ENCODE results near the gene MCTP1.

DNA sequence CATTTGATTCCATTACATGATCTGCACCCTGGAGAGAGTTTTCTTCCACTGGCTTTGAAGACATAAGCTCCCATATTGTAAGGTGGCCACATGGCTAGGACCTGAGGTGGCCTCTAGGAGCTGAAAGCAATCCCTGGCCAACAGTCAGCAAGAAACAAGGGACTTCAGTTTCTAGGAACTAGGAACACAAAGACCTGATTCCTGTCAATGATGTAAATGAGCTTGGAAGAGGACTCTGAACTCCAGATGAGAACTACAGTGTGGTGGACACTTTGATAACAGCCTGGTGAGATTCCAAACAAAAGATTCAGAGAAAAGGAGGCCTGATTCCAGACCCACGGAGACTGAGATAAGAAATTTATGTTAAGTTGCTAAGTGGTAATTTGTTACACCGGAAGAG, 129.0 kb downstream of the MCTP1 start:
- TF ChIP-seq EZH2 (IDR thresholded peaks at IDR 0.05) (no peak), EZH2phosphoT487 (IDR thresholded peaks at IDR 0.05) (no peak)
- TF ChIP-seq, protein P1, sequence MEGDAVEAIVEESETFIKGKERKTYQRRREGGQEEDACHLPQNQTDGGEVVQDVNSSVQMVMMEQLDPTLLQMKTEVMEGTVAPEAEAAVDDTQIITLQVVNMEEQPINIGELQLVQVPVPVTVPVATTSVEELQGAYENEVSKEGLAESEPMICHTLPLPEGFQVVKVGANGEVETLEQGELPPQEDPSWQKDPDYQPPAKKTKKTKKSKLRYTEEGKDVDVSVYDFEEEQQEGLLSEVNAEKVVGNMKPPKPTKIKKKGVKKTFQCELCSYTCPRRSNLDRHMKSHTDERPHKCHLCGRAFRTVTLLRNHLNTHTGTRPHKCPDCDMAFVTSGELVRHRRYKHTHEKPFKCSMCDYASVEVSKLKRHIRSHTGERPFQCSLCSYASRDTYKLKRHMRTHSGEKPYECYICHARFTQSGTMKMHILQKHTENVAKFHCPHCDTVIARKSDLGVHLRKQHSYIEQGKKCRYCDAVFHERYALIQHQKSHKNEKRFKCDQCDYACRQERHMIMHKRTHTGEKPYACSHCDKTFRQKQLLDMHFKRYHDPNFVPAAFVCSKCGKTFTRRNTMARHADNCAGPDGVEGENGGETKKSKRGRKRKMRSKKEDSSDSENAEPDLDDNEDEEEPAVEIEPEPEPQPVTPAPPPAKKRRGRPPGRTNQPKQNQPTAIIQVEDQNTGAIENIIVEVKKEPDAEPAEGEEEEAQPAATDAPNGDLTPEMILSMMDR (IDR thresholded peaks at IDR 0.05): no peak

Data from neural progenitor cell (in vitro differentiated cells).